ENCODE measurements around the gene TMEM94.

DNA sequence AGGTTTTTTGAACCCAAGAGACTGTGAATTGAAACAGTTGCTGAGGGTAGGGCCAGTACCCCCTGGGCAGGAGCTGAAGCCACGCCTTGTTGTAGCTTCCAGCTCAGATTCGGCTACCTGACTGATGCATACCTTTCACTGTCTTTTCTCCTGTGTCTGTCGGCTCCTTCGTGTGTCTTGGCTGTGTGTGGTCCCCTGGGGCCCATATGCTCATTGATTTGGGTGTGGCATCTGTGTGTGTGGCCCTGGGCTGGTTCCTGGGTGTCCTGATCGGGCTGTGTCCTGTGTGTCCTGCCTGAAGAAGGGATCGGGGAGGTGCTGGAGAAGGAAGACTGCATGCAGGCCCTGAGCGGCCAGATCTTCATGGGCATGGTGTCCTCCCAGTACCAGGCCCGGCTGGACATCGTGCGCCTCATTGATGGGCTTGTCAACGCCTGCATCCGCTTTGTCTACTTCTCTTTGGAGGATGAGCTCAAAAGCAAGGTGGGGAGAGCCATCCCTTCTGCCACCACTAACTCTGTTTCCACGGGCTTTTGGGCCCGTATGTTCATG is 38.0 kb downstream of the TMEM94 start:
- TF ChIP-seq, protein P1, sequence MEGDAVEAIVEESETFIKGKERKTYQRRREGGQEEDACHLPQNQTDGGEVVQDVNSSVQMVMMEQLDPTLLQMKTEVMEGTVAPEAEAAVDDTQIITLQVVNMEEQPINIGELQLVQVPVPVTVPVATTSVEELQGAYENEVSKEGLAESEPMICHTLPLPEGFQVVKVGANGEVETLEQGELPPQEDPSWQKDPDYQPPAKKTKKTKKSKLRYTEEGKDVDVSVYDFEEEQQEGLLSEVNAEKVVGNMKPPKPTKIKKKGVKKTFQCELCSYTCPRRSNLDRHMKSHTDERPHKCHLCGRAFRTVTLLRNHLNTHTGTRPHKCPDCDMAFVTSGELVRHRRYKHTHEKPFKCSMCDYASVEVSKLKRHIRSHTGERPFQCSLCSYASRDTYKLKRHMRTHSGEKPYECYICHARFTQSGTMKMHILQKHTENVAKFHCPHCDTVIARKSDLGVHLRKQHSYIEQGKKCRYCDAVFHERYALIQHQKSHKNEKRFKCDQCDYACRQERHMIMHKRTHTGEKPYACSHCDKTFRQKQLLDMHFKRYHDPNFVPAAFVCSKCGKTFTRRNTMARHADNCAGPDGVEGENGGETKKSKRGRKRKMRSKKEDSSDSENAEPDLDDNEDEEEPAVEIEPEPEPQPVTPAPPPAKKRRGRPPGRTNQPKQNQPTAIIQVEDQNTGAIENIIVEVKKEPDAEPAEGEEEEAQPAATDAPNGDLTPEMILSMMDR (IDR thresholded peaks at IDR 0.05): no peak
- no peak for TF ChIP-seq POLR2A (IDR thresholded peaks at IDR 0.05)

Measured in vagina (tissue), 2 donors.